ENCODE data around the gene GSG1.

GRCh38 chr12:13112968-13113367 is 9.5 kb upstream of the GSG1 start:
- TF ChIP-seq TCF12 (IDR thresholded peaks at IDR 0.05; ENCODE audit: low read depth) (no peak), YY1 (IDR thresholded peaks at IDR 0.05; ENCODE audit: low read depth) (no peak)
- TF ChIP-seq, protein P1, sequence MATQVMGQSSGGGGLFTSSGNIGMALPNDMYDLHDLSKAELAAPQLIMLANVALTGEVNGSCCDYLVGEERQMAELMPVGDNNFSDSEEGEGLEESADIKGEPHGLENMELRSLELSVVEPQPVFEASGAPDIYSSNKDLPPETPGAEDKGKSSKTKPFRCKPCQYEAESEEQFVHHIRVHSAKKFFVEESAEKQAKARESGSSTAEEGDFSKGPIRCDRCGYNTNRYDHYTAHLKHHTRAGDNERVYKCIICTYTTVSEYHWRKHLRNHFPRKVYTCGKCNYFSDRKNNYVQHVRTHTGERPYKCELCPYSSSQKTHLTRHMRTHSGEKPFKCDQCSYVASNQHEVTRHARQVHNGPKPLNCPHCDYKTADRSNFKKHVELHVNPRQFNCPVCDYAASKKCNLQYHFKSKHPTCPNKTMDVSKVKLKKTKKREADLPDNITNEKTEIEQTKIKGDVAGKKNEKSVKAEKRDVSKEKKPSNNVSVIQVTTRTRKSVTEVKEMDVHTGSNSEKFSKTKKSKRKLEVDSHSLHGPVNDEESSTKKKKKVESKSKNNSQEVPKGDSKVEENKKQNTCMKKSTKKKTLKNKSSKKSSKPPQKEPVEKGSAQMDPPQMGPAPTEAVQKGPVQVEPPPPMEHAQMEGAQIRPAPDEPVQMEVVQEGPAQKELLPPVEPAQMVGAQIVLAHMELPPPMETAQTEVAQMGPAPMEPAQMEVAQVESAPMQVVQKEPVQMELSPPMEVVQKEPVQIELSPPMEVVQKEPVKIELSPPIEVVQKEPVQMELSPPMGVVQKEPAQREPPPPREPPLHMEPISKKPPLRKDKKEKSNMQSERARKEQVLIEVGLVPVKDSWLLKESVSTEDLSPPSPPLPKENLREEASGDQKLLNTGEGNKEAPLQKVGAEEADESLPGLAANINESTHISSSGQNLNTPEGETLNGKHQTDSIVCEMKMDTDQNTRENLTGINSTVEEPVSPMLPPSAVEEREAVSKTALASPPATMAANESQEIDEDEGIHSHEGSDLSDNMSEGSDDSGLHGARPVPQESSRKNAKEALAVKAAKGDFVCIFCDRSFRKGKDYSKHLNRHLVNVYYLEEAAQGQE (IDR thresholded peaks at IDR 0.05; ENCODE audit: low read depth), result no peak
